NOMO-1 (cell line): ENCODE data around the gene ZNF521.

Source experiments
- DNase-seq, 2 experiments: peaks; one replicate each; lab custom pipeline; 2025; ENCODE audit not compliant: unreplicated experiment in 2 of 2; lab: John Stamatoyannopoulos, UW

The ZNF521 gene

DNA sequence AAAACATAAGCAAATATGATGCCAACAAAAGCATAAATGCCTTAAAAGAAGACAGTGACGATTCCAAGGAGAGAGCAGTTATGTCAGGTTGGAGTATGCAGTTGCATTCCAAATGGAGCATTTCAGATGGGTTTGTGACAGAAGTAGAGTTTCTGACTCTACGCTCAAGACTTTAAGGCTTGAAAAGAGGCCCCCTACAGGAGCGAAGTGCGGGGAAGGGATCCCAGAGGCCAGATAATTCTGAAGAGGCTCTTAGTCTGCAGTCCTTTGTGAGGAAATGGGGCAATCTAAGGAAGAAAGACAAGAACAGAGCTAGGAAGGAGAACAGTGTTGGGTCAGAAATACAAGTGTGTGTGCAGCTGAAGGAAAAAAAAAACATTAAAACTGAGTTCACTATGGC is 95.5 kb downstream of the ZNF521 start:
- DNase-seq: no peak

DNA sequence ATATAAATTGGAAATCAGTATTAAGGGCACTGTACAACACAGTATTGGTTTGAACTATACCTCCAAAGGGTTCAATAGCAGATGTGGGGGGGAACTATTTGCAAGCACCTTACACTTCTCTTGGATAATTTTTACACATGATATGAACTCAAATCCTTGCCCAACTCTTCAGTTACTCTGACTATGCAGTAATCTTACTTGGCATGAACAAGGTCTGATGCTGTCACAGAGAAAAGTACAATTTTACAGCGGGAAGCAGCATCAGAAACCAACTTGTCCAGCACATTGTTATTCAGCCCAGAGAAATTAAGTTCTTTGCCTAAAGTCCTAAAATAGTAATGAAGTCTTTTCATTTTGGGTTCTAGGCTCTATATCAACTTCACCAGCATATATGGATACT is 98.2 kb downstream of the ZNF521 start:
- no peak for DNase-seq

DNA sequence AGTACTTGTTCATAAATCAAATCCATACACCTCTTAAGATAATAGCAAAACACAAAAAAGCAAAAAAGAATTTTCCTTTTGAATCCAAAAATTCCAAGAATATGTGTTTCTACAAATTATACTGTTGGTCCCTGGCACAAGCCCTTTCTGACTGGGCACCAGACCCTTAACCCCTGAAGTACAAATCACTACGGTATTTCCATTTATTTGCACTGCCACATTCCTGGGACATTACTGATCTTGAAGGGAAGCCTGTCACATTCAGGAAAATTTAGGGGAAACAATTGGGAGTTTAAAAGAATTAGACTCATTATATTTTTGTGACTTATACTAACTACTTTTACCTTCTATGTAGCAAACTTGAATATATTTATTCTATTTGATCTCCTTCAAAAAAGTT is 98.8 kb downstream of the ZNF521 start:
- no peak for DNase-seq

DNA sequence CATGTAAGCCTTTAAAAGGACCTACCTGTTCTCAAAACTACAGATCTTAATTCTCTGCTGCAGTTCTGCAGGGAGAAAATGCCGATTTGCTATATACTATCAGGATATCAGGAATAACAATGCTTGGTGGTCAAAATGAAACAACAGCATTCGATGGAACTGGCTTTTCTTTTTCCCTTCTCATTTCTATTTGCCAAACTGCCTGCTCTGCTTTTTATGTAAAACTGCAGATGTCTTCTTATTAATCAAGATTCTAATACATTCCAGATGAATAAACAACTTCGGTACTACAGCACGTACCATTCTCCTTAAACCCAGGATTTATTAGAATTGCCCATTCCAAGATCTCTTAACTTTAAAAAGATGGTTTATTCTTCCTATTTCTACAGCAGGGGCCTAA is 100.9 kb downstream of the ZNF521 start:
- DNase-seq: no peak

DNA sequence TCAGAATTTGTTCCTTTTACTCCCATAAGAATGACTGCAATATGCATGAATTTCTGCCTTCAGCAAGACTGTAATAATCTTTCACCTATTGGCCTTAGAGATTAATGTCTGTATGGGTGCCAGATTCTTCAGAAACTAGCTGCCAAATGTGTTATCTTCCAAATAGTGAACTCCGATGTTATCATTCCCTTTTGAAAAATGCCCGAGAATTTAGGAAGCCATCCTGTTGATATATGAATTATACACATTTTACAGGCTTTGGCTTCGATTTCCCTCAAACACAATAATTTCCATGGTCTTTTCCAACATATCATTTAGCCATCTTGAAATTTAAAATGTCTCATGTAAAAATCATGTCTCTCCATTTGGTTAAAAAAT is 101.5 kb downstream of the ZNF521 start:
- DNase-seq: no peak

GRCh38 chr18:25248755-25249154 is 103.2 kb downstream of the ZNF521 start:
- no peak for DNase-seq

- DNase-seq: no peak
These were observed 104.2 kb downstream of the ZNF521 start for GRCh38 chr18:25247725-25248124.

DNA sequence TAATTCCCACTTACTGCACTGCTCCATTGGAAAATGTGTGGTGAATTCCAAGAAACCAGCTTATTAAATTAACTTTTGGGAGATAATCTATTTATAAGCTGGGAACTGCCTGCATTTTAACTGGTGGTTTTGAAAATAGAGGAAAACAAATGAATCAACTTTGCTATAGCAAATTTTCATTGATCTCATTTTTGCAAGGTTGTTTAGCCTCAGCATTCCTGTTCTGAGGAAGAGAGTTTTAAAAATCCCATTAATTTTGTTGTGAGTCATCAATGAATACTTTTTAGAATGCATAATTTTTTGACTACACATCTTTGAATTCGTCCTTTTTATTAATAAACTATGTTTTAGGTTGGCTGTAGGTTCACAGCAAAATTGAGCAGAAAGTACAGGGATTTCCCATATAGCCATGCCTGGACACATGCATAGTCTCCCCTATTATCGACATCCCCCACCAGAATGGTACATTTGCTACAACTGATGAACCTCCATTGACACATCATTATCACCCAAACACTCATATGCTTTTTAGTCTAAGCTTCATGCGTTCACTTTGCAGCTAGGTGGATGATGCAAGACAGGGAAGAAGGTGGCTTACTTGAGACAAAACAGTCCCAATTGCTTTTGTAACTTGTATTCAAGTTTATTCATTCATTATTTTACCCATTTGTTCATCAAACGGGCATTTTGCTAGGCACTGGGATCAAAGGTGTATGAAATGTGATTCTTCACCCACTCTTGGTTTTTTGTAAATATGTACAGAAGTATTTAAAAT is 106.9 kb downstream of the ZNF521 start:
- DNase-seq: no peak

- DNase-seq: peak in 1 of 2 experiments; percentile 45
These were observed 107.8 kb downstream of the ZNF521 start for GRCh38 chr18:25244170-25244569.

DNA sequence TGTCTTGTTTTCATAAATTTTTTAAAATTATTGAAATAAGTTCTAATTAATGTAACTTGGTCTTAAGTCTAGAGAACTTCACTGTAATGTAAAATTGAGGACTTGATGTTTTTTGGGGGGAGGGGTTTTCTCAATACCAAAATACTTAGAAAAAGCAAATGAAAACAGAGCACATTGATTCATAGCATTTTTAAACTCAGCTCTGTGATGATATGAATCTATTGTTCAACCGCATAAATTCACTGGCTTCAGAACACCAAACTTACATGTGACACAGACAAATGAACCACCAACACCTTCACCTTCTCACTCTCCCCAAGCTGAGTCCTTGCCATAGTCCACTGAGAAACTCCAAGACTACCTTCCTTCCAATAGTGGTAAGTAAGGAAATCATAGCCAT is 108.2 kb downstream of the ZNF521 start:
- no peak for DNase-seq

DNA sequence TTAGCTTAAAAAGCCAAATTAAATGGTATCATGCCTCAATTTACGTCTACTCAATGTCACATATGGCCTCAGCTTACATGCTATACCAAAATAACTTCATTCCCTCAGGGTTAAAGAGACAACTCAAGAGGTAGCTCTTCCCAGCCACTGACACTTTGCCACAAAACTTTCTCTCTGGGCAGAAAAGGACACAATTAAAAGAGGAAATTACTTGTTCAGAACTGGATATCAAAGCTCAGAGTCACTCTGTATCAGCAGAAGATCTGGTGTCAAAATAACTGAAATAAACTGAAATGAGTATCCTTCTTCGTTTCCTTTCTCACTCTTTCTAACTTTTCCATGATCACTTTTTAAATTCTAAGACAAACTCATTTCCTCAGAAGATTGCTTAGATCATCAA is 108.7 kb downstream of the ZNF521 start:
- no peak for DNase-seq

DNA sequence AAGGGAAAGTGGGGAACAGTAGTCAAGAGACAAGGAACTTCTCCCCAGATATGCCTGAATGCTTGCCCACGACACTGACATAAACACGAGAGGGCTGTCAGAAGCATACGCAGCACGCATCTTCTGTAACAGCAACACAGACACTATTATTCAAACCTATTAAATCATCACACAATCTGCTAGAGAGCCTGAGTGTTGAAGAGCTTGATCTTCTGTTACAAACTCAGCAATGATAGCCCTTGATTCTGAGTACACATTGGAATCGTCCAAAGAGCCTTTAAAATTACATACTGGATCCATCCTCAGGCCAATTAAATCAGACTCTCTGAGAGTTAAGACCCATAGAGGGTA is 111.6 kb downstream of the ZNF521 start:
- DNase-seq: no peak

DNA sequence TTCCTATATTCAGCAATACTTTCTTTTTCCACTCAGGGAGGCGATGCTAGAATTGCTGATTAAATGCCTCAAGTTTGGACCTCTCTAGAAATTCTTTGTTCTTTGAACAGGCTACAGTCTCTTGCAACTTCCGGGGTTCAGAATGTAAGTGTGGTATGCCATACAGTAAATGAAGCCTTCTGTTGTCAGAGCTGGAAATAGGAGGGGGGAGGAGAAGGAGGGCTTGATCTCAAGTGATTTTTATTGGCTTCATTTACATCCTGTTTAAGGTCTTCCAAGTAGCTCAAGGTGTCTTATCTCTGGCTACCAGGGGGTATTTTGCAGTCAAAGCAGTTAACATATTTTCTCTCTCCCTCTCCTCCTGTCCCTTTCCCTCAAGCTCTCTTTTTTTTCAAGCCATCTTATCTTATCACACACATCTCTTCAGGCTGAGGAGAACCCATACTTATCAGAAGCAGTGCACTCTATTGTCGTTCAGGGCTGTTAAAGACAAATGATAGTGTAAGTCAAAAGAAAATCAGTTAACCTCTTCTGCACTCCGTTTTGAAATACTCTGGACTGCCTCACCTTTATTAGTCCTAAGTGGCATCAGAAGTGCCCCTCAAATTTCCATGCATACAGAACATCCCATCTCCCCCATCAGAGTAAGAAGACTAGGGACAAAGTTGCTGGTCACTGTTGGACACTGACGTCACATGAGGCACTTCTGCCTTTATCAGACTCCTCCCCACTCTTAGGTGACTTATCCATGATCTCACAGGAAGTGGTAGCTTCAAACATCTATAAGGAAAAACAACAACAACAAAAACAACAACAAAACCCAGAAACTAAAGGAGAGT is 112.2 kb downstream of the ZNF521 start:
- DNase-seq: no peak

GRCh38 chr18:25239151-25239550 is 112.8 kb downstream of the ZNF521 start:
- DNase-seq: no peak

GRCh38 chr18:25237571-25238267 is 114.2 kb downstream of the ZNF521 start:
- DNase-seq: no peak

GRCh38 chr18:25236736-25237135 is 115.2 kb downstream of the ZNF521 start:
- no peak for DNase-seq

DNA sequence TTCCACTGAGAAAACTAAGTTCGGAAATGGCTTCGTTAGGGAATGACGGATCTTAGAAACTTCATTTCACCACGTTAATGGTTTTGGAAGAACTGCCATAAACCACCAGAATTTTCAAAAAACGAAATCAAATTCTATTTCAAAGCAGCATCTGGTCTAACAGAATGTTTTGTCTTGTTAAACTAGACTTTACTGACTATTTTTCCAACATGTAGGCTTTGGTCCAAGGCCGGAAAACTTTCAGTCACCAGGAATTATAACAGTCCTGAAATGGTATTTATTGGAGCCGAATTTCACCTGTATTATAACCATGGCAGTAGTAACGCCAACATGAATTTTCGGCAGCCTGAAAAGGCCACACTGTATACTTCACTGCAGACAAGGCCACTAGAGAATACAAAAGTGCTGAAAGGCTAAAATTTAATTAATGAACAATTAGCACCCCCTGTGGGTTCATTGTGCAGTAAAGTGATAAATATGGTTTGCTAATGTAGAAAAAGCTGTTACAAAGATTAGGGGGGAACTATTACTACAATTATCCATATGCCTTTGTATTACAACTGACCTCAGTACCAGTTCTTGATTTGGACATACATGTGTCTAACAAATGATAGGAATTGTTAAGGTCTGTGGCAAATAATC is 116.4 kb downstream of the ZNF521 start:
- DNase-seq: no peak

- no peak for DNase-seq
These were observed 117.1 kb downstream of the ZNF521 start for GRCh38 chr18:25234740-25235345.

GRCh38 chr18:25234322-25234639 is 117.7 kb downstream of the ZNF521 start:
- DNase-seq: no peak

GRCh38 chr18:25233528-25234321 is 118.2 kb downstream of the ZNF521 start:
- no peak for DNase-seq
